ENCODE results near the gene TMCO5A. TPM values are rescaled to one million over a fixed set of nuclear protein-coding genes. Genes with fewer than 3 reads are reported as not detected.

TMCO5A gene
- total RNA-seq, 1 donor from 2014 or later: not detected

DNA sequence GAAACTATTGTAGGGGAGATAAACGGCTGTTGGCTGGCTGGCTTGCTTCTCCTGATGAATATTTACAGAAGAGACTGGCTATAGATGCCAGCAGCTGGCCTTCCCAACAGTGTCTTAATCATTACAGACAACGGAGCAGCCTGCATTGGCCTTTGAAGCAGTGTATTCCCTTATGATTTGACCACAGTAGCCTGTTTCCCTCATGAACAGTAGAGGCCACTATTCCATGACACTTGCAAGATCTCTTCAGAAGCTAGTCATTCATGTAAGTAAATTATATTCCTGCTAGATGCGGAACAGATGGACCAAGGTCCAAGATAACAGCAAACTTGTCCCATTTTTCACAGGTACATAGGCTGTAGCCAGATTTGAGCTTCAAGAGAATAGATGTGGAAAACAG, 47.3 kb downstream of the TMCO5A start:
- H3K27ac Mint-ChIP-seq (ENCODE audit: unreplicated experiment): no peak overlapping the region
- no peak overlapping the region for H3K4me3 Mint-ChIP-seq (ENCODE audit: unreplicated experiment)
- H3K4me1 Mint-ChIP-seq (ENCODE audit: unreplicated experiment): no peaks in the 10 kb centered on the region
- H3K9me3 Mint-ChIP-seq (ENCODE audit: unreplicated experiment): no peaks in the 10 kb centered on the region
- DNase-seq (ENCODE audit: extremely low spot score, unreplicated experiment): no peak
- TF ChIP-seq, protein P1, sequence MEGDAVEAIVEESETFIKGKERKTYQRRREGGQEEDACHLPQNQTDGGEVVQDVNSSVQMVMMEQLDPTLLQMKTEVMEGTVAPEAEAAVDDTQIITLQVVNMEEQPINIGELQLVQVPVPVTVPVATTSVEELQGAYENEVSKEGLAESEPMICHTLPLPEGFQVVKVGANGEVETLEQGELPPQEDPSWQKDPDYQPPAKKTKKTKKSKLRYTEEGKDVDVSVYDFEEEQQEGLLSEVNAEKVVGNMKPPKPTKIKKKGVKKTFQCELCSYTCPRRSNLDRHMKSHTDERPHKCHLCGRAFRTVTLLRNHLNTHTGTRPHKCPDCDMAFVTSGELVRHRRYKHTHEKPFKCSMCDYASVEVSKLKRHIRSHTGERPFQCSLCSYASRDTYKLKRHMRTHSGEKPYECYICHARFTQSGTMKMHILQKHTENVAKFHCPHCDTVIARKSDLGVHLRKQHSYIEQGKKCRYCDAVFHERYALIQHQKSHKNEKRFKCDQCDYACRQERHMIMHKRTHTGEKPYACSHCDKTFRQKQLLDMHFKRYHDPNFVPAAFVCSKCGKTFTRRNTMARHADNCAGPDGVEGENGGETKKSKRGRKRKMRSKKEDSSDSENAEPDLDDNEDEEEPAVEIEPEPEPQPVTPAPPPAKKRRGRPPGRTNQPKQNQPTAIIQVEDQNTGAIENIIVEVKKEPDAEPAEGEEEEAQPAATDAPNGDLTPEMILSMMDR (IDR thresholded peaks at IDR 0.05): peak; percentile 53
- H3K27me3 Mint-ChIP-seq (ENCODE audit: unreplicated experiment): peaks cover 30% of the 10 kb centered on the region
- H3K36me3 Mint-ChIP-seq (ENCODE audit: unreplicated experiment): no peaks in the 10 kb centered on the region

DNA sequence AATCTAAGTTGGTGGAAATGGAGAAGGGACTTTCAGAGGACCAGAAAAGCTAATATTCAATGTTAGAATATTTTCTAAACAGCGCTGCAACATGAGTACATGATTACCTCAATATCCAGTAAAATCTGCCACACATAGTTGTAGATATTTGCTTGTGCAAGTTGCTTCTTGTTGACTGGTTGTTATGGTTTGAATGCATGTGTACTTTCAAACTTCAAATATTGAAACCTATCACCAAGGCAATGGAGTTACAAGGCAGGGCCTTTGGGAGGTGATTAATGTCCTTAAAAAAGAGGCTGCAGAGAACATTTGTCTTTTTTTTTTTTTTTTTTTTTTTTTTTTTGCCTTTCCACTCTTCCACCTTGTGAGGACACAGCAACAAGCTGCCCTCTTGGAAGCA, 49.9 kb downstream of the TMCO5A start:
- H3K27ac Mint-ChIP-seq (ENCODE audit: unreplicated experiment): no peak overlapping the region
- no peak for DNase-seq (ENCODE audit: extremely low spot score, unreplicated experiment)
- no peaks in the 10 kb centered on the region for H3K36me3 Mint-ChIP-seq (ENCODE audit: unreplicated experiment)
- TF ChIP-seq, protein P1 (IDR thresholded peaks at IDR 0.05): no peak
- no peaks in the 10 kb centered on the region for H3K4me1 Mint-ChIP-seq (ENCODE audit: unreplicated experiment)
- H3K9me3 Mint-ChIP-seq (ENCODE audit: unreplicated experiment): peaks cover 11% of the 10 kb centered on the region
- H3K4me3 Mint-ChIP-seq (ENCODE audit: unreplicated experiment): no peak overlapping the region
- peaks cover 35% of the 10 kb centered on the region for H3K27me3 Mint-ChIP-seq (ENCODE audit: unreplicated experiment)

DNA sequence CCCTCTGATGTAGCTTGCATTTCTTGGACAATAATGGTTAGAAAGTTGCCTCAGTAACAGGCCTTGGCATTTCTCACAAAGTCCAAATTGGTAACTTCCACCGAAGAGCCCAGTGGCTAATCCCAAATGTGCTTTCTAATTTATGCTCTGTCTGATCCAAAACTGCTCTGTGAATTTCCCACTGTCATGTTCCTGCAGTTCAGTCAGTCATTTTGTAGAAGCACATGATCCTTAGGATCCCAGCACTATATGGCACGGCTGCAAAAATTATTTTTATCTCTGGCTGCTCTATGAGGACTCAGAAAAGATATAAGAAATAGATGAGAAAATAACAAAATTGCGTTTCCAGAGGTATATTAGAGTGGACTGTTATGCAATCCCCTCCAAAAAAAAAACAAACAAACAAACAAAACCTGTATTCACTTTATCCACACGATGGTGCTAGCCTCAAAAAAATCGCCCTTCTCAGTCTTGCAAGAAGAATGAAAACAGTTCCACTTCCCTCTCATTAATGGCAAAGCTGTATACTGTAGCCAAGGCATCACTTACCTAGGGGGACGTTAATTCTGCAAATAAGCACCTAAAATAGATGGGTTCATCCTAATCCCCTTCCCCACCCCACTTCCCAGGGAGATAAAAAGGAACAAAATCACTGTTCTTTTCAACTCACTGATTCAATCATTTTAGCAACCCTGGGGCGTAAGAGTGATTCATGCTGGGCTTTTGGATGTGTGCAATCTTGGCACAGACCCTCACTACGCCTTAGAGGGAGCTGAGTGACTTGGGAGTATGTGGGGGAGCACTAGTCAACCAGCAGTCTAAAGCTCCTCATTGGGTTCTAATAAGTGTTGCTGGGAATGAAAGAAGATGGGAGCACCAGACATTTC, 61.3 kb downstream of the TMCO5A start:
- TF ChIP-seq, protein P1 (IDR thresholded peaks at IDR 0.05): peak; percentile 80
- H3K4me1 Mint-ChIP-seq (ENCODE audit: unreplicated experiment): no peaks in the 10 kb centered on the region
- H3K36me3 Mint-ChIP-seq (ENCODE audit: unreplicated experiment): no peaks in the 10 kb centered on the region
- peaks cover 37% of the 10 kb centered on the region for H3K27me3 Mint-ChIP-seq (ENCODE audit: unreplicated experiment)
- H3K27ac Mint-ChIP-seq (ENCODE audit: unreplicated experiment): no peak overlapping the region
- no peak overlapping the region for H3K4me3 Mint-ChIP-seq (ENCODE audit: unreplicated experiment)
- peaks cover 17% of the 10 kb centered on the region for H3K9me3 Mint-ChIP-seq (ENCODE audit: unreplicated experiment)
- no peak for DNase-seq (ENCODE audit: extremely low spot score, unreplicated experiment)
